Muscle layer of colon (tissue), 2 donors: ENCODE measurements around the gene ITPRID2.

Source experiments
- H3K27ac ChIP-seq: one replicate; pipeline ENCODE4 v1.7.0; 2013; ENCODE audit warnings: low read depth, mild to moderate bottlenecking, low read length, moderate library complexity
- H3K27me3 ChIP-seq, 2 donors: one replicate each; pipeline ENCODE4 v1.7.0; 2013; ENCODE audit warnings: low read length in 2 of 2, mild to moderate bottlenecking in 2 of 2; ENCODE audit not compliant: insufficient read depth in 2 of 2, control insufficient read depth in 1 of 2
- H3K36me3 ChIP-seq: one replicate; pipeline ENCODE4 v1.7.0; 2013; ENCODE audit warnings: mild to moderate bottlenecking, low read length; ENCODE audit not compliant: insufficient read depth
- H3K4me1 ChIP-seq: one replicate; pipeline ENCODE4 v1.7.0; 2013; ENCODE audit warnings: mild to moderate bottlenecking, low read length; ENCODE audit not compliant: insufficient read depth
- H3K4me3 ChIP-seq, 2 donors: one replicate each; pipeline ENCODE4 v1.7.0; 2013; ENCODE audit warnings: low read length in 2 of 2, low read depth in 1 of 2, mild to moderate bottlenecking in 1 of 2, moderate library complexity in 1 of 2
- H3K9ac ChIP-seq: one replicate; pipeline ENCODE4 v1.7.0; 2013; ENCODE audit warnings: low read length
- H3K9me3 ChIP-seq: one replicate; pipeline ENCODE4 v1.7.0; 2013; ENCODE audit warnings: mild to moderate bottlenecking, low read length
- donor health status: abdominal sarcoma.
- donor health status: Adenocarcinoma of cecum.

Gene ITPRID2

DNA sequence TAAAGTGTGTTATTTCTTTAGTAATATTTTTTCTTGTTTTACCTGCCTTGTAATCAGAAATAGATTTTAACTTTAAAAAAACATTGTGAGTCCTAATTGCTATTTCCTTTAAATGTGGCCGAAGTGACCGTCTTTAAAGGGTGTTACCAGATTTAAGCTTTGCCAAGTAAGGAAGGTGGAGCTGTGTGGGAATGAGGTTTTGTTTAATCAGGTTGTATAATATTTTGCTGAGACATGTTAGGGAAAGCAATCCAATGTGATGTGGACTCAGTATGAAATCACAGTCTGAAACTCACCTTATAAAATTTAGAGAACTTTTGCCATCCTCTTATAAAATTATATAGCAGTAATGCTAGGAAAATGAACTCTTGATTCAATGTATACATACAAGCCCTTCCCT is 32.9 kb upstream of the ITPRID2 start:
- Histone ChIP-seq H3K27ac (no peak overlapping the region), H3K4me3 (no peak overlapping the region), H3K9me3 (no peaks in the 10 kb centered on the region), H3K4me1 (no peaks in the 10 kb centered on the region), H3K9ac (no peak overlapping the region), H3K27me3 (no peaks in the 10 kb centered on the region), H3K36me3 (no peaks in the 10 kb centered on the region)

- Histone ChIP-seq H3K4me1 (no peaks in the 10 kb centered on the region), H3K9me3 (no peaks in the 10 kb centered on the region), H3K36me3 (no peaks in the 10 kb centered on the region), H3K27me3 (no peaks in the 10 kb centered on the region), H3K27ac (no peak overlapping the region), H3K9ac (no peak overlapping the region), H3K4me3 (no peak overlapping the region)
Observed at GRCh38 chr2:181859123-181859522, 32.4 kb upstream of the ITPRID2 start.

DNA sequence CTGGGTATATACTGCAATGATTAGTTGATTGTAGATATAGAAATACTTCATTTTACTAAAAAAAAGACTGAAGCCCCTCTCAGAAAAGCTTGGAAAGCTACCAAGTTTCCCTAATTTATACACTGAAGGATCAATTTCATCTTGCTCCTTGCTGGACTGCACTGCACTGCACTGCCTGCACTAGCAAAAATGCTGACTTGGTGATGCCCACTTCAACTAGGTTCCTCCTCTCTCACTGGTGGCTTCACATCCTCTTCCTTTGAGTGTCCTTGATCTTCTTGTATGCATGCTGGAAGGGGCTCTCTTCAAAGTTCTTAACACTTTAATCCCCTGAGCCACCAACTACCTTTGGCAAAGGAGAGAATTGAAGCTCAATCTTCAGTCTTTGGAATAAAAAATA is 31.7 kb upstream of the ITPRID2 start:
- Histone ChIP-seq H3K9ac (no peak overlapping the region), H3K9me3 (no peaks in the 10 kb centered on the region), H3K27me3 (no peaks in the 10 kb centered on the region), H3K27ac (no peak overlapping the region), H3K36me3 (no peaks in the 10 kb centered on the region), H3K4me1 (no peaks in the 10 kb centered on the region), H3K4me3 (no peak overlapping the region)

GRCh38 chr2:181861379-181861778 is 30.2 kb upstream of the ITPRID2 start:
- no peak overlapping the region for H3K27ac ChIP-seq

GRCh38 chr2:181862583-181863281 is 28.8 kb upstream of the ITPRID2 start:
- H3K4me3 ChIP-seq, result no peak overlapping the region
- no peaks in the 10 kb centered on the region for H3K36me3 ChIP-seq
- H3K4me1 ChIP-seq, result no peaks in the 10 kb centered on the region
- H3K9me3 ChIP-seq, result no peaks in the 10 kb centered on the region
- H3K27me3 ChIP-seq, result no peaks in the 10 kb centered on the region
- H3K27ac ChIP-seq, result no peak overlapping the region
- H3K9ac ChIP-seq, result no peak overlapping the region

More at GRCh38 chr2:181861379-181861778, 30.2 kb upstream of the ITPRID2 start:
- H3K27me3 ChIP-seq, result no peaks in the 10 kb centered on the region
- H3K4me3 ChIP-seq, result no peak overlapping the region
- H3K9me3 ChIP-seq, result no peaks in the 10 kb centered on the region
- H3K4me1 ChIP-seq, result no peaks in the 10 kb centered on the region
- no peak overlapping the region for H3K9ac ChIP-seq
- no peaks in the 10 kb centered on the region for H3K36me3 ChIP-seq

GRCh38 chr2:181872178-181872577 is 19.4 kb upstream of the ITPRID2 start:
- no peaks in the 10 kb centered on the region for H3K27me3 ChIP-seq
- H3K27ac ChIP-seq, result no peak overlapping the region
- no peaks in the 10 kb centered on the region for H3K4me1 ChIP-seq
- no peaks in the 10 kb centered on the region for H3K36me3 ChIP-seq
- no peaks in the 10 kb centered on the region for H3K9me3 ChIP-seq
- no peak overlapping the region for H3K4me3 ChIP-seq
- no peak overlapping the region for H3K9ac ChIP-seq

GRCh38 chr2:181876614-181877063 is 14.9 kb upstream of the ITPRID2 start:
- no peaks in the 10 kb centered on the region for H3K27me3 ChIP-seq
- H3K36me3 ChIP-seq, result no peaks in the 10 kb centered on the region
- H3K27ac ChIP-seq, result no peak overlapping the region
- no peak overlapping the region for H3K4me3 ChIP-seq
- no peak overlapping the region for H3K9ac ChIP-seq
- no peaks in the 10 kb centered on the region for H3K4me1 ChIP-seq
- H3K9me3 ChIP-seq, result no peaks in the 10 kb centered on the region

- Histone ChIP-seq H3K27me3 (no peaks in the 10 kb centered on the region), H3K4me3 (no peak overlapping the region), H3K36me3 (no peaks in the 10 kb centered on the region), H3K9ac (no peak overlapping the region), H3K27ac (no peak overlapping the region), H3K9me3 (no peaks in the 10 kb centered on the region), H3K4me1 (no peaks in the 10 kb centered on the region)
Observed at GRCh38 chr2:181877181-181877664, 14.3 kb upstream of the ITPRID2 start.

- Histone ChIP-seq H3K27ac (no peak overlapping the region), H3K36me3 (no peaks in the 10 kb centered on the region)
Observed at GRCh38 chr2:181878448-181878847, 13.1 kb upstream of the ITPRID2 start.

GRCh38 chr2:181879295-181879694 is 12.2 kb upstream of the ITPRID2 start:
- Histone ChIP-seq H3K4me3 (no peak overlapping the region), H3K36me3 (no peaks in the 10 kb centered on the region), H3K9me3 (no peaks in the 10 kb centered on the region), H3K4me1 (no peaks in the 10 kb centered on the region), H3K27me3 (no peaks in the 10 kb centered on the region), H3K9ac (no peak overlapping the region), H3K27ac (no peak overlapping the region)

More at GRCh38 chr2:181878448-181878847, 13.1 kb upstream of the ITPRID2 start:
- H3K4me3 ChIP-seq, result no peak overlapping the region
- H3K9ac ChIP-seq, result no peak overlapping the region
- H3K27me3 ChIP-seq, result no peaks in the 10 kb centered on the region
- H3K9me3 ChIP-seq, result no peaks in the 10 kb centered on the region
- H3K4me1 ChIP-seq, result no peaks in the 10 kb centered on the region

GRCh38 chr2:181882246-181883020 is 9.1 kb upstream of the ITPRID2 start:
- H3K9me3 ChIP-seq, result no peaks in the 10 kb centered on the region
- no peaks in the 10 kb centered on the region for H3K36me3 ChIP-seq
- no peaks in the 10 kb centered on the region for H3K27me3 ChIP-seq
- no peaks in the 10 kb centered on the region for H3K4me1 ChIP-seq
- H3K27ac ChIP-seq, result no peak overlapping the region
- no peak overlapping the region for H3K4me3 ChIP-seq
- no peak overlapping the region for H3K9ac ChIP-seq
